Cardiac fibroblast (primary cell): ENCODE results near the gene MLLT3.

Experiments used
- DNase-seq, 2 donors: peaks; one replicate each; pipeline versions ENCODE4 v3.0.0 to v3.0.0-alpha.2; 2010; ENCODE audit warnings: low read depth in 2 of 2
- H3K4me3 ChIP-seq, 2 donors: replicated peaks in 1 of 2; 1 replicate in 1 of 2; 2 replicates in 1 of 2; pipeline ENCODE4 v1.5.1; 2011; ENCODE audit warnings: low read depth in 2 of 2, low read length in 2 of 2, mild to moderate bottlenecking in 2 of 2, moderate library complexity in 1 of 2
- CTCF ChIP-seq: IDR thresholded peaks from one replicate; pipeline ENCODE4 v1.5.1; 2011; ENCODE audit warnings: low read depth, mild to moderate bottlenecking, low read length, inconsistent platforms

Gene MLLT3

GRCh38 chr9:20622330-20623020, at the start of gene MLLT3:
Gene MLLT3, minus strand, starts transcription at chr9:20622499.
- H3K4me3 ChIP-seq, result peak within 1 kb of the TSS; percentile 83 to 96
- DNase-seq, result peak; percentile 95 to 98
- TF ChIP-seq CTCF, result no peak

GRCh38 chr9:20671635-20672034, 49.3 kb upstream of the MLLT3 start:
- TF ChIP-seq CTCF, result no peak
- no peak for DNase-seq
- no peak overlapping the region for H3K4me3 ChIP-seq

GRCh38 chr9:20670395-20670794, 48.1 kb upstream of the MLLT3 start:
- H3K4me3 ChIP-seq, result no peak overlapping the region
- TF ChIP-seq CTCF, result no peak
- no peak for DNase-seq

GRCh38 chr9:20664501-20664900, 42.2 kb upstream of the MLLT3 start:
- no peak for DNase-seq
- H3K4me3 ChIP-seq, result no peak overlapping the region
- TF ChIP-seq CTCF, result no peak

GRCh38 chr9:20663133-20663532, 40.8 kb upstream of the MLLT3 start:
- no peak for TF ChIP-seq CTCF

GRCh38 chr9:20662156-20662555, 39.9 kb upstream of the MLLT3 start:
- DNase-seq, result no peak
- no peak overlapping the region for H3K4me3 ChIP-seq
- TF ChIP-seq CTCF, result no peak

More at GRCh38 chr9:20663133-20663532, 40.8 kb upstream of the MLLT3 start:
- DNase-seq, result no peak
- no peak overlapping the region for H3K4me3 ChIP-seq

- no peak for DNase-seq
- TF ChIP-seq CTCF, result no peak
- H3K4me3 ChIP-seq, result peak overlapping the region in 1 of 2 donors; percentile 47
These were observed 37.2 kb upstream of the MLLT3 start for GRCh38 chr9:20659474-20659967.
